Measurements from ENCODE around the gene IGF1. TPM values are rescaled to one million over a fixed set of nuclear protein-coding genes. Genes with fewer than 3 reads are reported as not detected.

The IGF1 gene
- total RNA-seq, 2 donors from 2014 or later, result 2.9 to 5.8 TPM

- intact Hi-C loops (cut with DNase I, micrococcal nuclease), result no loop called here
- DNase-seq (no peak), ATAC-seq (no peak)
These were observed 41.5 kb downstream of the IGF1 start for GRCh38 chr12:102438827-102439210.

GRCh38 chr12:102438047-102438826 lies 42.1 kb downstream of the IGF1 start:
- intact Hi-C loops (cut with DNase I, micrococcal nuclease), result no loop called here
- no peak for ATAC-seq

DNA sequence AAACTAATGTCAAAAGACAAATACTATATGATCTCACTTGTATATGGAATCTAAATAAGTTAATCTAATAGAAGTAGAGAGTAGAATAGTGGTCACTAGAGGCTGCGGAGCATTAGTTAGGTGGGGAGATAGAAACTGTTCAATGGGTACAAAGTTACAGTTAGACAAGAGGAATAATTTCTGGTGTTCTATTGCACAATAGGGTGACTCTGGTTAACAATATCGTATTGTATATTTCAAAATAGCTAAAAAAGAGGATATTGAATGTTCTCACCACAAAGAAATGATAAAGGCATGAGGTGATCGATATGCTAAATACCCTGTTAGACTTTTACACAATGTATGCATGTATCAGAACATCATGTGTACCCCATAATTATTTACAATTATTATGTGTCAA lies 42.9 kb downstream of the IGF1 start:
- ATAC-seq, result no peak
- DNase-seq, result no peak
- intact Hi-C loops (cut with DNase I, micrococcal nuclease), result no loop called here

More at GRCh38 chr12:102438047-102438826, 42.1 kb downstream of the IGF1 start:
- no peak for DNase-seq

- DNase-seq, result no peak
- intact Hi-C loops (cut with DNase I, micrococcal nuclease), result no loop called here
- ATAC-seq, result no peak
These were observed 43.5 kb downstream of the IGF1 start for GRCh38 chr12:102436867-102437266.

GRCh38 chr12:102435827-102436436 lies 44.4 kb downstream of the IGF1 start:
- intact Hi-C loops (cut with DNase I, micrococcal nuclease), result no loop called here
- ATAC-seq (no peak), DNase-seq (no peak)

DNA sequence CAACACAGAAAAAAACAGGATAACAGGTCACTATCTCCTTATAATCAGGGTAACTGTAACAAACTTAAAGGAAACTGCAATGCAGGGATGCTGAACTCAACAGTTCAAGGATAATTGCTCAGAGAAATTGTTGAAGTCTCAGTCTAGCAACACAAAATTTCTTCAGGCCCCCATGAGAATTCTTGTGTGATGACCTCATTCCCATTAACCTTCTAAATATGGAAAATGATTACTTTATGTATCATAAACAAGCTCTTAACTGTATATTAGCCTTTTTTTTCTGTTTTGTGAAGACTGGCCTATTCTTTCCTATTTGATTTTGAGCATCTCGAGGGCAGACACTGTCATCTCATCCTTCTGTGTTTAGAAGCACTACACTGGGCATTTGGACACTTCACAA lies 47.1 kb downstream of the IGF1 start:
- ATAC-seq, result no peak
- intact Hi-C loops (cut with DNase I, micrococcal nuclease), result no loop called here
- DNase-seq, result no peak

- ATAC-seq, result no peak
These were observed 49.7 kb downstream of the IGF1 start for GRCh38 chr12:102430661-102431060.

DNA sequence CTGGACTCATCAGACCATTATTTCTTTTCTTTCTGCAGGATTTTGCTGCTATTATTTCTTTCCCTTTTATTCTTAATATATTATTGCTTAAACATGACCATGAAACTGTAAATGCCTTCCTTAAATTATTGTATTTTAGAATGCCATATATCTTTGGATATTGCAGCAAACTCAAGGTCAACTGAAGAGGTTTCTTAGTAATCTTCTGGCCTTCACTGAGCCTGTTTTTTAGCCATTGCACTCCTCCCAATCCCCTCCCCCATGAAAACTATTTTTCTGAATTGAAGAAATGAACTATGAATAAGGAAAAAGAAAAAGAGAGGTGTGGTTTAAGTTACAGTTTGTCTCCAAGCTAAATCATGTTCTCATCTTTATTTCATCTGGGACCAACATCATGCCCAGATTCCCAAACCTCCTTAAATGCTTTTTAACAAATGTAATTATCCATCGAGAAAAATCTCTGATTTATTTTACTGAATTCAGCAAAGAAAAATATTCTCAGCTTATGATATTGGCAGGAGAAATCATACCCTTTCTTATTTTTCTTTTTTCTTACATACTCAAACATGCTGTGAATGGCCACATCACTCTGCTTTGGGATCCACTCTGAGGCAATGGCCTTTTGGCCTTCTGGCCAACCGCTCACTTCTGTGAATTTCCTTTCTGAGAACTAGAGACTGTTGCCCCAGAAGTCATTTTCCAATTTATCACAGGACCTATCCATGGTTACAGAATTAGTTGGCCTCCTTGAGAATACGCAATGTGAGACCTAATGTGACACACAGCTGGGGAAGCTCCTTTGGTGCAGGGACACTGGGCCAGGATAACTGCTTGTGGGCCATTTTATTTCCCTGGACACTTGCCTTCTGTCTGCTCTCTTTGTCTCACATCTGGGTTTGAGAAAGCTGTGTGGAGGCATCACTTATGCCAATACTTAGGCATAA lies 50.9 kb downstream of the IGF1 start:
- intact Hi-C loops (cut with DNase I, micrococcal nuclease), result no loop called here
- no peak for ATAC-seq
- DNase-seq, result no peak

More at GRCh38 chr12:102430661-102431060, 49.7 kb downstream of the IGF1 start:
- no peak for DNase-seq
- intact Hi-C loops (cut with DNase I, micrococcal nuclease), result no loop called here

DNA sequence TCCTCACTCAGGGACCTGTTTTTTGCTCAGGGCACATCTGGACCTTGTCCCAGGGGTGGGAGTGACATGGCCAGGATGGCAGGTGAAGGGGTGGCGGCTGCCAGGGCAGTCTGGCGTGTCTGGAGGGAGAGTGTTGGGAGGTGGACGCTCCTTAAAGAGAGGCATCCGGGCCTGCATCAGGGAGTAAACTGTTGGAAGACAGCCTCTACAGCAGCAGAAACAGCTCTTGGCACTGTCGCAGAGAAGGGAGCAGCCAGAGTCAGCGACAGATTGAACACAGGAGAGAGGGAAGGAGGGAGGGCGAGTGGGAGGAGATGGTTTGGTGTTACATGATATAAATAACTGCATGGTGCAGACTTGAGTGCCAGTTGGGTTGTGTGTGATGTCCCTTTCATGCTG lies 52.8 kb downstream of the IGF1 start:
- DNase-seq, result no peak
- ATAC-seq, result no peak
- intact Hi-C loops (cut with DNase I, micrococcal nuclease), result no loop called here

DNA sequence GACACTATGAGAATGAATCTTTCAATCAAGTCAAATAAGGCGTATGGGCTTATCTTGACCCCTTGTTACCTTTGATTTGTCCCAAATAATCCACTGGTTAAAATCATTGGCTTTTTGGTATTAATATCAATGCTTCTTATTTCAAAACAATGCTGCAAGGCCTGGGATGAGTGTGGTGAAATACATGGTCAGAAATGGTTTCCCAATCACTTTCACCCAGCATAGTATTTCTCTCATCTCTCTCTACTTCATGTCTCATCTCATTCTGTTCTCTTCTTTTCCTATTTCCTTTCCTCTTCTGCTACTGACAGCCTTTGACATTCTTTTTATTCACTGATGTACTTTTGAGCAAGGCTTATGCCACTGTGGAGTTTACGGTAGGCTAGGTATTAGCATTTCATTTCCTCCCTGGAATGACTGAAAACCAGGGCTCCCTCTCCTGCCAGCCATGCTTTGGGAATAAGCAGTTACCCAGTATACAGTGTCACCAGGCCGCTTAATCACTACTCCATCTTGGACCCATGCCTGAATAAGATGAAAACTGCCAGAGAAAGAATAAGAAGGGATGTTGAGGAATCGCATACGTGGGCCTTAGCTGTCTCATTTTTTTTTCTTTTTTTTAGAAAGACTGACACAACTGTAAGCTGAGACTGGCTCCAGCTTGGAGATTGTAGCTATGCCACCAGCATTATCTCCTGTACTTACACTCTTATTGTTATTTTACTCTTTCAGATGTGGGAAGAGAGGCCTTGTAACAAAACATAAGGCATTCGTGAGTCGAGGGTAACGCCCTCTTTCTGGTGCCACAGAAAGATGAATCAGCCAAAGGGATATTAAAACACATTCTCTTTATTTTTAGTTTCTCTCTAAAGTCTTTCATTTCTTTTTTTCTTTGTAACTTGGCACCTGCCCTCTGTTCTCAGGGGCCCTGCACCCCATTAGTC lies 53.5 kb downstream of the IGF1 start:
- intact Hi-C loops (cut with DNase I, micrococcal nuclease), result no loop called here
- DNase-seq (no peak), ATAC-seq (no peak)

DNA sequence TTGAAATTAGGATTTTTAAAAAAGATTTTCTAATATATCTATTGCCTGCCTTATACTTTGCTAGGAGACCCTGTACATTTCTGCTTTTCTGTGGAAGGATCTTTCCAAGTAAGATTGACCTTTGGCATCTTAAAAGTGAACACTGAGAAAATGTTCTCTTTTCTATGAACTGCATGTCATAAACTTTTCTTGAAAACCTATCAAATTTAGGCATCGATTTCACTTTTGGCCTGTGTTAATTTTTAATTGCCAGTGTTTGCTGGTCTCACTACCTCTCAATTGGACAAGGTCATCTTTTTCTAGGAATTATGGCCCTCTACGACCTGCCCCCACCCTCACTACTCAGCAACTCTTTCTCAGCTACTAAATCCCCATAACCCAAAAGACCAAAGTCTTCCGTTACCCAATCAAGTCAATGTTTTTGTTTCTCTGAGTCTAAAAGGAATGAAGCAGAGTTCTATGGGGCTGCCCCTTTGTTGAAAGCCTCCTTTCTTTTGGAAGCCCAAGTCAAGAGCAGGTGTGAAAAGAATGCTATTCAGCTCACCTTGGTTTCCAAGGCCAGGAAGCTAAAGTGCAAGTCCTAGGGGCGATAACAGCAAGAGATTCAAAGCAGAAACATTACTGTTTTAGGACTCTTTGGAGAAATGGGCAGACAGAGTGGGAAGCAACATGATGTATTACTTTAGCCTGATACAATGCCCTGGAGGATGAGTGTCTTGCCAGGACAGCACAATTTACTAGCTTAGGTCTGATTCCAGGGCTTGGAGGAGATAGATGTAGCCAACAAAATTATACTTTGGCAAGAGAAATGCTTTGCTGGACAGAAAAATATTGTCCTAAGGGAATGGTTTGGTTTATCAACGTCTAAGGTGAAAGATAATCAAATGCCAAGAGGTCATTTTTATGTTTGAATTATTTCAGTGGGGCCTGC lies 55.0 kb downstream of the IGF1 start:
- DNase-seq (no peak), ATAC-seq (no peak)
- intact Hi-C loops (cut with DNase I, micrococcal nuclease), result no loop called here

DNA sequence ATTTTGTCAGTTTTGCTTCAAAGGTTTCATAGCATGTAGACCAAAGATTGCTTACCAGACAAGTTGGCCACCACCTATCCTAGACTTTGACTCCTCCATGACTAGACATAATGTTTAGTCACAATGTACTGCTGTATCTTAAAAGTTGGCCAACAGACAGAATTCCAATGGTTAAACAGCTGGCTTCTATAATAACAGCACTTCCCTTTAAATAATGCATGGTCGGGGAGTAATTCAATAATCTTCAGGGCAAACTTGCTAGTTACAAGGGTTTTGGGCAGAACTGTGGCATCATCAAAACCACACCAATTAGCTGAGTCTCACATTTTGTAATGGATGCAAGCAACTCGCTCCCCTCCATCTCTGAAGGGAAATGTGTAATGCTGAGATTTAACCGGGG lies 56.9 kb downstream of the IGF1 start:
- no peak for ATAC-seq
- intact Hi-C loops (cut with DNase I, micrococcal nuclease), result no loop called here
- no peak for DNase-seq

- ATAC-seq (no peak), DNase-seq (no peak)
- intact Hi-C loops (cut with DNase I, micrococcal nuclease), result no loop called here
These were observed 58.4 kb downstream of the IGF1 start for GRCh38 chr12:102421802-102422583.

DNA sequence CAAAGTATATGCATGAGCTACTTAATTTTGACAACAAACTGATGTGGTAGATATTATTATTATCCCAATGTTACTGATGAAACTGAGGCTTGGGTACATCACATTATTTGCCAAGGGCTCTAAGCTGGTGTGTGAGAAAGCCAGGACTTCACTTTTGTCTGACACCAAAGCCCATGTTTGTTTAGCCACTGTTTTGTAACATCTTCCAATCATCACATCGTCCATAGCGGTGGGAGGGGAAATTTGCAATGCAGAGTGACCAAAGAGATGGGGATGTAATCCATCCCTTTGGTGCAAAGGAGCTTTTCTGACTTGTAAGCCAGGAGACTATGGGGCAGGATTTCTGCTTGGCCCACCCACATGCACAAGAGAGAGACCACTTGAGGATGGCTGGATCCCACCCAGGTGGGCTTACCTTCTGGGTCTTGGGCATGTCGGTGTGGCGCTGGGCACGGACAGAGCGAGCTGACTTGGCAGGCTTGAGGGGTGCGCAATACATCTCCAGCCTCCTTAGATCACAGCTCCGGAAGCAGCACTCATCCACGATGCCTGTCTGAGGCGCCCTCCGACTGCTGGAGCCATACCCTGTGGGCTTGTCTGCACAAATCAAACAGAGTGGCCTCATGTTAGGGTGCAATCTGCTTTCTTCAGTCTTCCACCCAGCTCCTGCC lies 61.1 kb downstream of the IGF1 start:
- no peak for ATAC-seq
- intact Hi-C loops (cut with DNase I, micrococcal nuclease), result no loop called here
- no peak for DNase-seq

GRCh38 chr12:102417055-102417454 lies 63.3 kb downstream of the IGF1 start:
- intact Hi-C loops (cut with DNase I, micrococcal nuclease), result no loop called here
- ATAC-seq (no peak), DNase-seq (no peak)

- DNase-seq (no peak), ATAC-seq (no peak)
- intact Hi-C loops (cut with DNase I, micrococcal nuclease), result no loop called here
These were observed 64.8 kb downstream of the IGF1 start for GRCh38 chr12:102415515-102415914.

Data from left colon (tissue), 2 donors.